Heart left ventricle (tissue), 13 donors: ENCODE data around the gene TMEM143.

Experiments used
- POLR2A ChIP-seq, 2 donors: fragments of 450-650 bp; IDR thresholded peaks; one replicate each; pipeline ENCODE4 v1.6.1; 2017; ENCODE audit warnings: antibody characterized with exemption in 2 of 2, mild to moderate bottlenecking in 2 of 2, moderate library complexity in 2 of 2
- TF ChIP-seq, protein P1 (sequence below), 12 donors: fragments of 200-600 bp; sonication (generic) in 4 of 12; IDR thresholded peaks; one replicate each; pipeline versions ENCODE4 v1.5.0 to v1.8.0; 2018 to 2022; ENCODE audit warnings: antibody characterized with exemption in 12 of 12, mild to moderate bottlenecking in 5 of 12
- donor health status: ischemic (EF 13 %, LVEDD 7.1; RV severe dilation, severe dysfunction).
- donor health status: DM: no; HTN: yes; CAD: no.
- donor health status: DM: no; HTN: no; CAD: no.
- donor health status: ischemic (EF 25% LVEDD 6.9; RV normal size, moderate dysfunction).
- donor health status: ischemic (EF 25% LVEDD 5.7; RV mildly dilated, moderate dysfunction).
- donor health status: ischemic (EF 35%, LVEDD 5.7; RV mildly dilated, moderate dysfunction).
- donor health status: nonischemic (EF 11% LVEDD 7.7; RV severe dilation, severe dysfunction).
- donor health status: DM: yes; HTN: yes; CAD: no.
- donor health status: PGD.
- donor health status: ischemic (EF 29% LVEDD 5.4; RV normal size, mild dysfunction).
- donor health status: nonischemic (EF 23%, LVEDD 6.1; RV moderate dilation, normal function).

- no peak for TF ChIP-seq POLR2A (IDR thresholded peaks at IDR 0.05)
- TF ChIP-seq, protein P1, sequence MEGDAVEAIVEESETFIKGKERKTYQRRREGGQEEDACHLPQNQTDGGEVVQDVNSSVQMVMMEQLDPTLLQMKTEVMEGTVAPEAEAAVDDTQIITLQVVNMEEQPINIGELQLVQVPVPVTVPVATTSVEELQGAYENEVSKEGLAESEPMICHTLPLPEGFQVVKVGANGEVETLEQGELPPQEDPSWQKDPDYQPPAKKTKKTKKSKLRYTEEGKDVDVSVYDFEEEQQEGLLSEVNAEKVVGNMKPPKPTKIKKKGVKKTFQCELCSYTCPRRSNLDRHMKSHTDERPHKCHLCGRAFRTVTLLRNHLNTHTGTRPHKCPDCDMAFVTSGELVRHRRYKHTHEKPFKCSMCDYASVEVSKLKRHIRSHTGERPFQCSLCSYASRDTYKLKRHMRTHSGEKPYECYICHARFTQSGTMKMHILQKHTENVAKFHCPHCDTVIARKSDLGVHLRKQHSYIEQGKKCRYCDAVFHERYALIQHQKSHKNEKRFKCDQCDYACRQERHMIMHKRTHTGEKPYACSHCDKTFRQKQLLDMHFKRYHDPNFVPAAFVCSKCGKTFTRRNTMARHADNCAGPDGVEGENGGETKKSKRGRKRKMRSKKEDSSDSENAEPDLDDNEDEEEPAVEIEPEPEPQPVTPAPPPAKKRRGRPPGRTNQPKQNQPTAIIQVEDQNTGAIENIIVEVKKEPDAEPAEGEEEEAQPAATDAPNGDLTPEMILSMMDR (IDR thresholded peaks at IDR 0.05), result no peak
Measured at GRCh38 chr19:48395170-48395455, 31.4 kb upstream of the TMEM143 start.
